Hepatocyte (in vitro differentiated cells): Measurements from ENCODE around the gene CD79A.

Source experiments
- EZH2 ChIP-seq: fragments of 200-600 bp; sonication (generic); IDR thresholded peaks from 2 replicates; pipeline ENCODE4 v1.6.1; 2016; ENCODE audit warnings: antibody characterized with exemption, mild to moderate bottlenecking, borderline replicate concordance
- EZH2phosphoT487 ChIP-seq: fragments of 200-600 bp; sonication (generic); IDR thresholded peaks from one replicate; pipeline ENCODE4 v1.6.1; 2018; ENCODE audit warnings: antibody characterized with exemption, mild to moderate bottlenecking, low read depth, moderate library complexity; ENCODE audit not compliant: unreplicated experiment, severe bottlenecking
- TF ChIP-seq, protein P1 (sequence below): fragments of 200-600 bp; sonication (generic); IDR thresholded peaks from 2 replicates; pipeline ENCODE4 v1.5.1; 2016; ENCODE audit warnings: antibody characterized with exemption, mild to moderate bottlenecking; ENCODE audit not compliant: poor library complexity

DNA sequence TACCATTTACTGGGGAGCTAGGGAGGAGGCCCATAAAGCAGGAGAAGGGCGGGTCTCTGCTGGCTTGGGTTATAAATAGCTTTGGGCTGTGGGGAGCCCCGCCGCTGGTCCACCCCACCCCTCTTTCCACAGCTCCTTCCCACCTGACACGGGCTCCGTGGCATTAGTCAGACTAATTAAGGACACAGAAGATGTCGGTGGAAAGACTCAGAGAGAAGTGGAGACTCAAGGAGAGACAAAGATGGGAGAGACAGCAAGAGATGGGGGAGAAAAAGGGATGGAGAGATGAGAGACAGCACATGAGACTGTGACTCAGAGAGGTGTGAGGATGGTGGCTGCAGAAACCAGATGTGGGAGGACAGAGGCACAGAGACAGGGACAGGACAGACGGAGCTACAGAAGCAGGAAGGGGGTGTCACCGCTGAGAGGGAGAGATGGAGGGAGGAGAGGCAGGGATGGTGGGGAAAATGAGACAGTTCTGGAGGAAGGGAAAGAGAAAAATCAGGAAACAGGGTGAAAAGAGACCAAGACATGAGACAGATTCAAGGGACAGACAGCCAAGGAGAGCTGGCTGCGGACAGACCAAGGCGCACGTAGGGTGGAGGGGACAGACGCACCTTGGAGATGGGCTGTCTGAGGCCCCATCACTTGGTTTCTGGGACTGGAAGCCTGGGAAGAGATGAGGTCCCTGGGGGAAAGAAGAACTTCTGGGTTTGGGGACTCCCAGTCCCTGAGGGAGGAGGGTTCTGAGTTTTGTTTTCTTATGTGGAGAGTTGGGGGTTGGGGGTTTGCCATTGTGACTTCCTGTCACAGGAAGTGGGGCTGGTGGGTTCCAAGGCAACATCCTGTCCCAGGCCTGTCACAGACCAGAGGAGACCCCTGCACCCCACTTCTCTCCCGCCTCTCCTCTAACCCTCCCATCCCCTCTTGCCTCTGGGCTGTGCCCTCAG lies 10.0 kb downstream of the CD79A start:
- TF ChIP-seq, protein P1, sequence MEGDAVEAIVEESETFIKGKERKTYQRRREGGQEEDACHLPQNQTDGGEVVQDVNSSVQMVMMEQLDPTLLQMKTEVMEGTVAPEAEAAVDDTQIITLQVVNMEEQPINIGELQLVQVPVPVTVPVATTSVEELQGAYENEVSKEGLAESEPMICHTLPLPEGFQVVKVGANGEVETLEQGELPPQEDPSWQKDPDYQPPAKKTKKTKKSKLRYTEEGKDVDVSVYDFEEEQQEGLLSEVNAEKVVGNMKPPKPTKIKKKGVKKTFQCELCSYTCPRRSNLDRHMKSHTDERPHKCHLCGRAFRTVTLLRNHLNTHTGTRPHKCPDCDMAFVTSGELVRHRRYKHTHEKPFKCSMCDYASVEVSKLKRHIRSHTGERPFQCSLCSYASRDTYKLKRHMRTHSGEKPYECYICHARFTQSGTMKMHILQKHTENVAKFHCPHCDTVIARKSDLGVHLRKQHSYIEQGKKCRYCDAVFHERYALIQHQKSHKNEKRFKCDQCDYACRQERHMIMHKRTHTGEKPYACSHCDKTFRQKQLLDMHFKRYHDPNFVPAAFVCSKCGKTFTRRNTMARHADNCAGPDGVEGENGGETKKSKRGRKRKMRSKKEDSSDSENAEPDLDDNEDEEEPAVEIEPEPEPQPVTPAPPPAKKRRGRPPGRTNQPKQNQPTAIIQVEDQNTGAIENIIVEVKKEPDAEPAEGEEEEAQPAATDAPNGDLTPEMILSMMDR = no peak
- no peak for TF ChIP-seq EZH2
- TF ChIP-seq EZH2phosphoT487 = no peak
